ENCODE data around the gene SYCP2. TPM values are rescaled to one million over a fixed set of nuclear protein-coding genes. Genes with fewer than 3 reads are reported as not detected.

Gene SYCP2
- total RNA-seq, 1 experiment from 2014 or later, result 0.88 TPM

DNA sequence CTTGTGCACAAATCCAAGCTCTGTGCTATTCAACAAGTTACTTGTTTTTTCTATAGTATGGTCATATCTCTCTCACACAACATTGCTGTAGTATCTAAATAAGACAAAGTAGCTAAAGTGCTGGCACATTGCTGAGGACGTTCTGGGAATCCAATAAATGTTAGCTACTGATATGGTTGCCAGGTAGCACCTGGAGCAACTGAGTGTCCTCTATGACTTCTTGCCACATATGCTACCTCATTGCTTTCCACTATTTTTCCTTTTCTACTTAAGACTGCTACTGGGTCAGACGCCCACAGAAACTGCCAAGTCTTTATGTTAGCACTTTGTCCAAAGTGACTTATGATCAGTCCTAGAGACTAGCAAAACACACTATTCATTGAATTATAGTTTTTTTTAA lies 85.3 kb downstream of the SYCP2 start:
- intact Hi-C loops (cut with micrococcal nuclease; ENCODE audit: unreplicated experiment), result no loop called here
- TF ChIP-seq, protein P1, sequence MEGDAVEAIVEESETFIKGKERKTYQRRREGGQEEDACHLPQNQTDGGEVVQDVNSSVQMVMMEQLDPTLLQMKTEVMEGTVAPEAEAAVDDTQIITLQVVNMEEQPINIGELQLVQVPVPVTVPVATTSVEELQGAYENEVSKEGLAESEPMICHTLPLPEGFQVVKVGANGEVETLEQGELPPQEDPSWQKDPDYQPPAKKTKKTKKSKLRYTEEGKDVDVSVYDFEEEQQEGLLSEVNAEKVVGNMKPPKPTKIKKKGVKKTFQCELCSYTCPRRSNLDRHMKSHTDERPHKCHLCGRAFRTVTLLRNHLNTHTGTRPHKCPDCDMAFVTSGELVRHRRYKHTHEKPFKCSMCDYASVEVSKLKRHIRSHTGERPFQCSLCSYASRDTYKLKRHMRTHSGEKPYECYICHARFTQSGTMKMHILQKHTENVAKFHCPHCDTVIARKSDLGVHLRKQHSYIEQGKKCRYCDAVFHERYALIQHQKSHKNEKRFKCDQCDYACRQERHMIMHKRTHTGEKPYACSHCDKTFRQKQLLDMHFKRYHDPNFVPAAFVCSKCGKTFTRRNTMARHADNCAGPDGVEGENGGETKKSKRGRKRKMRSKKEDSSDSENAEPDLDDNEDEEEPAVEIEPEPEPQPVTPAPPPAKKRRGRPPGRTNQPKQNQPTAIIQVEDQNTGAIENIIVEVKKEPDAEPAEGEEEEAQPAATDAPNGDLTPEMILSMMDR (conservative IDR thresholded peaks at IDR 0.05; ENCODE audit: low read depth, low read length), result no peak
- no peak for TF ChIP-seq EZH2 (IDR thresholded peaks at IDR 0.05; ENCODE audit: borderline replicate concordance, low read depth, low read length, poor library complexity, severe bottlenecking)
- Histone ChIP-seq H3K27ac (ENCODE audit: low read depth, low read length, poor library complexity, severe bottlenecking) (no peak overlapping the region), H3K4me3 (ENCODE audit: low read depth, low read length, poor library complexity, severe bottlenecking) (no peak overlapping the region), H3K4me1 (ENCODE audit: insufficient read depth, low read length, poor library complexity, severe bottlenecking) (no peaks in the 10 kb centered on the region), H3K36me3 (ENCODE audit: insufficient read depth, low read length, poor library complexity, severe bottlenecking) (no peaks in the 10 kb centered on the region), H3K27me3 (replicated peaks; ENCODE audit: insufficient read depth, low read depth, low read length, poor library complexity) (peaks cover 24% of the 10 kb centered on the region), H3K9me3 (ENCODE audit: low read depth, low read length, poor library complexity, severe bottlenecking) (no peaks in the 10 kb centered on the region)
- DNase-seq (ENCODE audit: low spot score), result no peak
- no TSS peak for BruUV-seq (replicated peaks)
- ChIA-PET CTCF (no interaction called here), POLR2A (ENCODE audit: low non-redundant PET) (no interaction called here)

DNA sequence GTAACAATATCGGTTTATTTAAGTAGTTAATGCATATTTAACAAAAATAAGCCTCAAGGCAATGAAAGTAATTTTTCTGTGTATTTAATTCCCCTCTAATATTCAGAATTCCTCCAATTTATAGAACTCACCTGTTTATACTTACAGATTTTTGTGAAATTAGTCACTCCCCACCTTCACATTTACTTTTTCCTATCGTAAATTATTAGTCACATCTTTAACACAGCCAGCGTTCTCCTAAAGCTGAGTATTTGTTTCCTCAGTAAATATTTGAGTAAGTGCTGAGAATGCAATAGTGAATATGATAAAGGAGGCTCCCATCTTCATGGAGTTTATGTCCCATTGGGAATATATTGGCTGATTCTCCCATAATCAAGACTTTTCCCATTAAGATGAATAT lies 88.0 kb downstream of the SYCP2 start:
- BruUV-seq (replicated peaks), result no TSS peak
- Histone ChIP-seq H3K27me3 (replicated peaks; ENCODE audit: insufficient read depth, low read depth, low read length, poor library complexity) (peaks cover 47% of the 10 kb centered on the region), H3K4me1 (ENCODE audit: insufficient read depth, low read length, poor library complexity, severe bottlenecking) (no peaks in the 10 kb centered on the region), H3K4me3 (ENCODE audit: low read depth, low read length, poor library complexity, severe bottlenecking) (no peak overlapping the region), H3K36me3 (ENCODE audit: insufficient read depth, low read length, poor library complexity, severe bottlenecking) (no peaks in the 10 kb centered on the region), H3K27ac (ENCODE audit: low read depth, low read length, poor library complexity, severe bottlenecking) (no peak overlapping the region), H3K9me3 (ENCODE audit: low read depth, low read length, poor library complexity, severe bottlenecking) (no peaks in the 10 kb centered on the region)
- ChIA-PET CTCF (no interaction called here), POLR2A (ENCODE audit: low non-redundant PET) (no interaction called here)
- DNase-seq (ENCODE audit: low spot score), result no peak
- intact Hi-C loops (cut with micrococcal nuclease; ENCODE audit: unreplicated experiment), result no loop called here
- TF ChIP-seq, protein P1 (conservative IDR thresholded peaks at IDR 0.05; ENCODE audit: low read depth, low read length), result no peak
- TF ChIP-seq EZH2 (IDR thresholded peaks at IDR 0.05; ENCODE audit: borderline replicate concordance, low read depth, low read length, poor library complexity, severe bottlenecking), result no peak

DNA sequence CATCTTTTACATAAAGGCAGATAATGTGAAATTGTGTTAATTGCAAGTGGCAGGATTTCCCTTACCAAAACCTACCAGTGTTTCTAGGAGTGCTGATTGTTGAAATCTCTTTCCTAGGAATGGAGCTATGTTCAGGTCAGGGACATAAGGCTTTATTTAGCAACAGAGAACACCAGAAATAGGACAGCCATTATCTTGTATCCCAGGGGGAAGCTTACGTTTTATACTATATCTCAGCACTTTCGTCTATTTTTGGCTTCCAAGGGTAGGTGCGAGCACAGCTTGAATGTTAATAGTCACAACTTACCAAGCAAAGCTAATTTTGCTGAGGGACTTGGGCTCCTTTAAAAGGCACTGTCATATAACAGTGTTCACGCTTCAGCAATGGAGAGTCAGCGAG lies 94.0 kb downstream of the SYCP2 start:
- peaks cover 57% of the 10 kb centered on the region for H3K27me3 ChIP-seq (replicated peaks; ENCODE audit: insufficient read depth, low read depth, low read length, poor library complexity)
- ChIA-PET CTCF (no interaction called here), POLR2A (ENCODE audit: low non-redundant PET) (no interaction called here)
- H3K4me1 ChIP-seq (ENCODE audit: insufficient read depth, low read length, poor library complexity, severe bottlenecking), result peaks cover 5% of the 10 kb centered on the region
- DNase-seq (ENCODE audit: low spot score), result no peak
- H3K9me3 ChIP-seq (ENCODE audit: low read depth, low read length, poor library complexity, severe bottlenecking), result no peaks in the 10 kb centered on the region
- H3K36me3 ChIP-seq (ENCODE audit: insufficient read depth, low read length, poor library complexity, severe bottlenecking), result no peaks in the 10 kb centered on the region
- H3K27ac ChIP-seq (ENCODE audit: low read depth, low read length, poor library complexity, severe bottlenecking), result no peak overlapping the region
- intact Hi-C loops (cut with micrococcal nuclease; ENCODE audit: unreplicated experiment), result no loop called here
- no TSS peak for BruUV-seq (replicated peaks)
- H3K4me3 ChIP-seq (ENCODE audit: low read depth, low read length, poor library complexity, severe bottlenecking), result no peak overlapping the region
- TF ChIP-seq EZH2 (IDR thresholded peaks at IDR 0.05; ENCODE audit: borderline replicate concordance, low read depth, low read length, poor library complexity, severe bottlenecking), result no peak
- TF ChIP-seq, protein P1 (conservative IDR thresholded peaks at IDR 0.05; ENCODE audit: low read depth, low read length), result no peak

Measured in A673 (cell line).